Suprapubic skin (tissue), 4 donors: ENCODE data around the gene POU2AF1. TPM values are rescaled to one million over a fixed set of nuclear protein-coding genes. Genes with fewer than 3 reads are reported as not detected.

Source experiments
- DNase-seq, 2 donors: peaks; one replicate each; pipeline ENCODE4 v3.0.0-alpha.2; 2019; ENCODE audit warnings: low spot score in 2 of 2
- H3K27ac ChIP-seq: fragments of 200-600 bp; sonication (generic); one replicate; pipeline ENCODE4 v1.5.1; 2019
- H3K27me3 ChIP-seq: fragments of 200-600 bp; sonication (generic); one replicate; pipeline ENCODE4 v1.5.1; 2019
- H3K36me3 ChIP-seq: fragments of 200-600 bp; sonication (generic); one replicate; pipeline ENCODE4 v1.5.1; 2019
- H3K4me1 ChIP-seq: fragments of 200-600 bp; sonication (generic); one replicate; pipeline ENCODE4 v1.5.1; 2019
- H3K4me3 ChIP-seq: fragments of 200-600 bp; sonication (generic); one replicate; pipeline ENCODE4 v1.5.1; 2019; ENCODE audit warnings: mild to moderate bottlenecking
- H3K9me3 ChIP-seq: fragments of 200-600 bp; sonication (generic); one replicate; pipeline ENCODE4 v1.5.1; 2019
- EP300 ChIP-seq: sonication (generic); formaldehyde crosslinking; IDR thresholded peaks from one replicate; pipeline ENCODE4 v1.6.1; 2017; ENCODE audit warnings: antibody characterized with exemption
- POLR2A ChIP-seq, 2 donors: fragments of 450-650 bp; IDR thresholded peaks; one replicate each; pipeline ENCODE4 v1.6.1; 2017; ENCODE audit warnings: antibody characterized with exemption in 2 of 2, mild to moderate bottlenecking in 2 of 2, moderate library complexity in 2 of 2
- POLR2AphosphoS5 ChIP-seq, 3 donors: sonication (generic); formaldehyde crosslinking; IDR thresholded peaks; one replicate each; pipeline ENCODE4 v1.6.1; 2017; ENCODE audit warnings: antibody characterized with exemption in 3 of 3
- WGBS: methylation state at CpG from one replicate; pipeline ENCODE4 v1.1.5; 2018; 5-methylcytosine and 5-hydroxymethylcytosine counted together
- total RNA-seq, 4 donors: library from RNA; depleted of rRNA; stranded (reverse); fragments of >200 nt; gene quantifications; one replicate each; pipeline ENCODE4 v1.1.0, GENCODE V29; 2016
- TF ChIP-seq, protein P1 (sequence below), 2 donors: fragments of 200-600 bp in 1 of 2; fragments of 450-650 bp in 1 of 2; sonication (generic) in 1 of 2; IDR thresholded peaks; one replicate each; pipeline ENCODE4 v1.5.1; 2016 to 2019; ENCODE audit warnings: antibody characterized with exemption in 2 of 2, mild to moderate bottlenecking in 1 of 2, moderate library complexity in 1 of 2

POU2AF1 gene
- total RNA-seq, 4 donors from 2014 or later, result not detected

- Histone ChIP-seq H3K9me3 (no peaks in the 10 kb centered on the region), H3K36me3 (no peaks in the 10 kb centered on the region), H3K27ac (no peak overlapping the region), H3K27me3 (no peaks in the 10 kb centered on the region), H3K4me3 (no peak overlapping the region), H3K4me1 (peaks cover 15% of the 10 kb centered on the region)
- TF ChIP-seq POLR2A (IDR thresholded peaks at IDR 0.05) (no peak), EP300 (no peak), POLR2AphosphoS5 (IDR thresholded peaks at IDR 0.05) (no peak)
- TF ChIP-seq, protein P1, sequence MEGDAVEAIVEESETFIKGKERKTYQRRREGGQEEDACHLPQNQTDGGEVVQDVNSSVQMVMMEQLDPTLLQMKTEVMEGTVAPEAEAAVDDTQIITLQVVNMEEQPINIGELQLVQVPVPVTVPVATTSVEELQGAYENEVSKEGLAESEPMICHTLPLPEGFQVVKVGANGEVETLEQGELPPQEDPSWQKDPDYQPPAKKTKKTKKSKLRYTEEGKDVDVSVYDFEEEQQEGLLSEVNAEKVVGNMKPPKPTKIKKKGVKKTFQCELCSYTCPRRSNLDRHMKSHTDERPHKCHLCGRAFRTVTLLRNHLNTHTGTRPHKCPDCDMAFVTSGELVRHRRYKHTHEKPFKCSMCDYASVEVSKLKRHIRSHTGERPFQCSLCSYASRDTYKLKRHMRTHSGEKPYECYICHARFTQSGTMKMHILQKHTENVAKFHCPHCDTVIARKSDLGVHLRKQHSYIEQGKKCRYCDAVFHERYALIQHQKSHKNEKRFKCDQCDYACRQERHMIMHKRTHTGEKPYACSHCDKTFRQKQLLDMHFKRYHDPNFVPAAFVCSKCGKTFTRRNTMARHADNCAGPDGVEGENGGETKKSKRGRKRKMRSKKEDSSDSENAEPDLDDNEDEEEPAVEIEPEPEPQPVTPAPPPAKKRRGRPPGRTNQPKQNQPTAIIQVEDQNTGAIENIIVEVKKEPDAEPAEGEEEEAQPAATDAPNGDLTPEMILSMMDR (IDR thresholded peaks at IDR 0.05), result no peak
- DNase-seq, result no peak
These were observed 39.2 kb downstream of the POU2AF1 start for GRCh38 chr11:111339758-111340388.

DNA sequence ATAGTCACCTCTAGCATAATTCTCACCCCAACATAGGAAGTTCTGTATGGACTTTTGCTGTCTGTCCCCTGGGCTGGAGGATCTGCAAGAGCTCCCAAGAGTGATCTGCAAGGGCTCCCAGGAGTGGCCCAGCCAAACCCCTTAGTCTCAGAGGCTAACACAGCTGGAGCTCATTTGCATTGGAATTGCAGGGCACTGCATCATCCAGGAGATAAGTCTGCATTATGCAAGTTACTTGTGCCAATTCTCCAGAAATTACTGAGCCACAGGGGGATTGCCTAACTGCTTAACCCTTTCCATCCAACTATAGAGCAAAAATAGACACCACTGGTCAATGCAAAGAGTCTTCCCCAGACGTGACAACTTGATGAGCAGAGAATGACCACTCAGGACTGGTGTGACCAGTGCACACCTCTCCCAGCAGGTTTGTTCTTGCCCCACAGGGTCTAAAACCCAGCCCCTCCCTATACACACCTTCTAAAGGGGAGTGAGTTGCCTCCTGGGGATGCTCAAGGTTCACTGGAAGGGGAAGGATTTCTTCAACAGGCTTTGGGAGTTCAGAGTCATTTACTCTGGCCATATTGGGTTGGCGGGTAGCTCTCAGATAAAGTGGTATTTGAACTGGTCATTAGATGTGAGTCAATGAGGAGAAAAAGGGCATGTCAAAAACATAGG is 42.4 kb downstream of the POU2AF1 start:
- Histone ChIP-seq H3K27me3 (no peaks in the 10 kb centered on the region), H3K4me3 (no peak overlapping the region), H3K27ac (no peak overlapping the region), H3K36me3 (no peaks in the 10 kb centered on the region), H3K4me1 (peaks cover 19% of the 10 kb centered on the region), H3K9me3 (no peaks in the 10 kb centered on the region)
- TF ChIP-seq POLR2AphosphoS5 (IDR thresholded peaks at IDR 0.05) (no peak), EP300 (no peak), POLR2A (IDR thresholded peaks at IDR 0.05) (no peak)
- TF ChIP-seq, protein P1 (IDR thresholded peaks at IDR 0.05), result no peak
- DNase-seq, result no peak
- WGBS, result 76% methylated on average over 2 of the region's 2 CpGs

- H3K4me1 ChIP-seq, result peaks cover 19% of the 10 kb centered on the region
- no peaks in the 10 kb centered on the region for H3K36me3 ChIP-seq
- no peak overlapping the region for H3K27ac ChIP-seq
- TF ChIP-seq, protein P1 (IDR thresholded peaks at IDR 0.05), result no peak
- no peak for TF ChIP-seq POLR2AphosphoS5 (IDR thresholded peaks at IDR 0.05)
- no peak for TF ChIP-seq EP300
- TF ChIP-seq POLR2A (IDR thresholded peaks at IDR 0.05), result no peak
- H3K9me3 ChIP-seq, result no peaks in the 10 kb centered on the region
- 87% methylated on average over 4 of the region's 4 CpGs for WGBS
- H3K27me3 ChIP-seq, result no peaks in the 10 kb centered on the region
- no peak for DNase-seq
- no peak overlapping the region for H3K4me3 ChIP-seq
These were observed 43.0 kb downstream of the POU2AF1 start for GRCh38 chr11:111336062-111336461.

DNA sequence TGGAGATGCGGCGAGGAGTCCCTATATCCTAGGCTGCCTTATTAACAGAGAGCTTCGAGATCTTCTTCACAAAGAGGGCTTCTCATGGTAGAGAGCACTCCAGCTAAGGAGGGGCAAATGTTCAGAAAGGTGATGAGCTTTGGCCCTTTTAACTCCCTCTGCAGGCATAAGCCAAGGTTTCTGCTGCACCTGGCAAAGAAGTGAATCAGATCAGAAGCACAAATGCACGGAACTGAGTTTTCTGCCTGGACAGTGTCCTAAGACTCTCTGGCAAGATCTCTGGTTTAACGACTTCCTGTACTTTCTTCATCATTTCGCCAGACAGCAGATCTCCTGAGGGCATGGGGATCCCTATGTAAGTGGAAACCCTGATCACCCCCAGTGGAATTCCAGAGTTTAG is 43.5 kb downstream of the POU2AF1 start:
- H3K36me3 ChIP-seq, result no peaks in the 10 kb centered on the region
- no peak overlapping the region for H3K27ac ChIP-seq
- H3K9me3 ChIP-seq, result no peaks in the 10 kb centered on the region
- H3K4me3 ChIP-seq, result no peak overlapping the region
- 64% methylated on average over 6 of the region's 6 CpGs for WGBS
- peaks cover 24% of the 10 kb centered on the region for H3K4me1 ChIP-seq
- TF ChIP-seq EP300 (no peak), POLR2AphosphoS5 (IDR thresholded peaks at IDR 0.05) (no peak), POLR2A (IDR thresholded peaks at IDR 0.05) (no peak)
- TF ChIP-seq, protein P1 (IDR thresholded peaks at IDR 0.05), result no peak
- DNase-seq, result no peak
- no peaks in the 10 kb centered on the region for H3K27me3 ChIP-seq
